Ammon's horn (tissue), 1 donor: Measurements from ENCODE around the gene SPTLC1.
"Not testable (repeated sequence)": the region's sequence is repeated elsewhere in the genome, so short reads cannot be mapped to it uniquely, and the experiment has no call there.

Experiments
- DNase-seq: peaks from one replicate; pipeline ENCODE4 v3.0.0-alpha.2; 2016; ENCODE audit warnings: low spot score

Gene SPTLC1

GRCh38 chr9:92140754-92141143 is 25.5 kb upstream of the SPTLC1 start:
- DNase-seq, result no peak

- DNase-seq, result peak; percentile 63
Measured at GRCh38 chr9:92140074-92140753, 25.0 kb upstream of the SPTLC1 start.

GRCh38 chr9:92138960-92139540 is 23.8 kb upstream of the SPTLC1 start:
- not testable (repeated sequence) for DNase-seq

- peak; percentile 71 for DNase-seq
Measured at GRCh38 chr9:92138157-92138959, 23.1 kb upstream of the SPTLC1 start.

- no peak for DNase-seq
Measured at GRCh38 chr9:92136184-92136858, 21.1 kb upstream of the SPTLC1 start.

GRCh38 chr9:92135576-92135975 is 20.4 kb upstream of the SPTLC1 start:
- DNase-seq, result no peak

GRCh38 chr9:92133949-92134604 is 18.9 kb upstream of the SPTLC1 start:
- DNase-seq, result peak; percentile 86

- DNase-seq, result not testable (repeated sequence)
Measured at GRCh38 chr9:92132913-92133312, 17.7 kb upstream of the SPTLC1 start.

GRCh38 chr9:92132501-92132900 is 17.3 kb upstream of the SPTLC1 start:
- DNase-seq, result no peak

GRCh38 chr9:92122800-92123199 is 7.6 kb upstream of the SPTLC1 start:
- no peak for DNase-seq

GRCh38 chr9:92122061-92122460 is 6.8 kb upstream of the SPTLC1 start:
- no peak for DNase-seq

GRCh38 chr9:92121265-92121664 is 6.1 kb upstream of the SPTLC1 start:
- no peak for DNase-seq

GRCh38 chr9:92120138-92120537 is 4.9 kb upstream of the SPTLC1 start:
- no peak for DNase-seq

- DNase-seq, result no peak
Measured at GRCh38 chr9:92119586-92119985, 4.4 kb upstream of the SPTLC1 start.

- no peak for DNase-seq
Measured at GRCh38 chr9:92108122-92108521, 7.1 kb downstream of the SPTLC1 start.

- DNase-seq, result not testable (repeated sequence)
Measured at GRCh38 chr9:92105446-92106225, 9.6 kb downstream of the SPTLC1 start.

GRCh38 chr9:92103601-92104000 is 11.6 kb downstream of the SPTLC1 start:
- DNase-seq, result not testable (repeated sequence)

GRCh38 chr9:92100237-92100911 is 14.8 kb downstream of the SPTLC1 start:
- no peak for DNase-seq

- no peak for DNase-seq
Measured at GRCh38 chr9:92098638-92099037, 16.6 kb downstream of the SPTLC1 start.

- DNase-seq, result peak; percentile 69
Measured at GRCh38 chr9:92097997-92098482, 17.2 kb downstream of the SPTLC1 start.
